HG02981 (cell line): Measurements from ENCODE around the gene AP2S1.
"Not testable (repeated sequence)": the region's sequence is repeated elsewhere in the genome, so short reads cannot be mapped to it uniquely, and the experiment has no call there.

Source experiments
- ATAC-seq: cut with Tn5 transposase; IDR thresholded peaks from one replicate; pipeline ENCODE4 v1.9.1; 2021; ENCODE audit warnings: mild to moderate bottlenecking, moderate library complexity; ENCODE audit not compliant: unreplicated experiment

AP2S1 gene

DNA sequence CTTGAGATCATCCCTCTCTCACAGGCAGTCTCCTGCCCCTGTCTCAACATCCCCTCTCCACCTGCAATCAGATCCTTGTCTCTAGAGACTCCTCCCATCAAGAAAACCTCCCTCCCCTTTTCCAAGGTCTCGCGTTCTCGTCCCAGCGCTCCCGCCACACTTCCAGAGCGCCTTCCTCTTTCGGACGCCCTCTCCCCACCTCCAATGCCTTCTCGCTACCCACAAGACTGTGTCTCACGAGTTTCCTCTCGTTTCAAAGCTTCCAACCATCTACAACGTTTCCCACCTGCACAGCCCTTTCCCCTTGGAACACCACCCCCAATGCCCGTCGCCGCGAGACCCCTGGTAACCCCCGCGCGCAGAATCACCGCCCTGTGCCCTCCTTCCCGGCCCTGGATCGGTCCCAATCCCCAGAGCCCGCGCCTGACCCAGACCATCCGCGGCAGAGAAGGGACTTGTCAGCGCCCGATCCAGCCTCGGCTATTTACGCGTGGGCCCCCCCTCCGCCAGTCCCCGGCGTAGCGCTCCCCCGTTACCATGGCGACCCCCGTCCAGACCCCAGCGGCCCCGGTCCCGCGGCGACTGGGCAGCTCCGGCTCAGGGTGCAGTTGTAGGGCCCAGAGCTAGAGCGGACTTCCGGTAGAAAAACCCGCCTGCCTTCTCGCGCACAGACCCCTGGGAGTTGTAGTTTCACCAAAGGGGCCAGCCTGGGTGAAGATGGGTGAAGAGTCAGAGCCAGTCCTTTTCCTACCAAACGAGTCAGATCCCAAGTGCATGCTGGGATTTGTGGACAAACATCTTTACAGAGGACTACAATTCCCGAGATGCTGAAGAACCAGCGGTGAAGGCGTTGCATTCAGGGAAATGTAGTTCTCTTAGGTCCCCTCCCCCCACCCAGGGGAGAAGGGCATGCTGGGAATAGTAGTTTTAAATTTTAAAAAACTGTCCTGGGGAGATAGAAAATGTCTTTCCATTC is at the start of gene AP2S1:
Gene AP2S1, minus strand, starts transcription at position 619 of the 976 bp plus-strand sequence. Its CDS starts 80 bp downstream, at position 539.
- ATAC-seq: peak; percentile 94

DNA sequence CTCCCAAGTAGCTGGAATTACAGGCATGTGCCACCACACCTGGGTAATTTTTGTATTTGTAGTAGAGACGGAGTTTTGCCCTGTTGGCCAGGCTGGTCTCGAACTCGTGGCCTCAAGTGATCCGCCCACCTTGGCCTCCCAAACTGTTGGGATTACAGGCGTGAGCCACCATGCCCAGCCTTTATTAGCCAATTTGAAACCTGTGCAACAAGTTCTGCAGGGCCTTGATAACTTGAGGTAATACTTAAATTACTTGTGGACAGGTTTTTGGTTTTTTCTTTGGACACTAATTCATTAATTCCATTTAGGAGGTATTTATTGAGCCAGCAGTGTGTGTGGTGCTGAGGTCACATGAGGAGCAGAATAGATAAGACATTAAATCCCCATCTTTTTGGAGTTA is 49.7 kb upstream of the AP2S1 start:
- ATAC-seq: no peak

DNA sequence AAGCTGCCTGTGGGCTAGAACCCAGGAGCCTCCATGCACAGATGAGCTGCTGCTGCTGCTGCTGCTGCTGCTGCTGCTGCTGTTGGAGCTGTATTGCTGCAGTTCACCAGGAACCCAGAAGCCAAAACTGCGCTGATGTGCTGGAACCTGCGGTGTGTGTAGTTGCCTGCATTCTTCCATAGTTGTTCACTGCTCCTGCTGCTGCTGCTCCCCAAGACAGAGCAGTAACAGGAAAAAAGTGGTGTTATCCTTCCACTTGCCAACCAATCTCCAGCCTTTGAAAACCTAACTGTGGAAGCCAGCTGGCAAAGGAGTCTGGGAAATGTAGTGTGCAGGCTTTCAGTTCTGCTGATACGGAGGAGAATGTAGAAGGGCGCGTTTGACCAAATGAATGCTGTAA is 48.1 kb upstream of the AP2S1 start:
- ATAC-seq: no peak

DNA sequence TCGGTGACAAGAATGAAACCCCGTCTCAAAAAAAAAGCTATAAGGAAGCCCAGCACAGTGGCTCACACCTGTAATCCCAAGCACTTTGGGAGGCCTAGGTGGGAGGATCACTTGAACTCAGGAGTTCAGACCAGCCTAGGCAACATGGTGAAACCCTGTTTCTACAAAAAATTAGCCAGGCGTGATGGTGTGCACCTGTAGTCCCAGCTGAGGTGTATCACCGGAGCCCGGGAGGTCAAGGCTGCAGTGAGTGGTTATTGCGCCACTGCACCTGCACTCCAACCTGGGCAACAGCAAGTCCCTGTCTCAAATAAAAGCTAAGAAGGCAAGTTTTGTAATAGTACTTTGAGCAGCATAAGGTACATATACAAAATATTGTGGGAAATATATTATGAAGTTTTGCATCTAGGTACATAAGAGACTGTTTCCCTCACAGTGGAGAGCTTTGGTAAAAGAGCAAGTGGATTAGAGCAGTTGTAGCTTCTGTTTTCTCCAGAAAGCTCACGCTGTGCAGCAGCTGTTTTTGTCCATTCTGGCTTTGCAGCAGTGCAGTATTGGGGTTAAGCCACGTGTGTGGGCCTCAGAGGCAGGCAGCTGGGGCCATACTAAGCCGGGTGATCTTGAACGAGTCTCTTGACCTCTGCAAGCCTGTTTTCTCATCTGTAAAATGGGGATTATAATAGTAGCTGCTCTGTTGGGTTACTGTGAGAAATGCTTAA is 45.6 kb upstream of the AP2S1 start:
- ATAC-seq: no peak

DNA sequence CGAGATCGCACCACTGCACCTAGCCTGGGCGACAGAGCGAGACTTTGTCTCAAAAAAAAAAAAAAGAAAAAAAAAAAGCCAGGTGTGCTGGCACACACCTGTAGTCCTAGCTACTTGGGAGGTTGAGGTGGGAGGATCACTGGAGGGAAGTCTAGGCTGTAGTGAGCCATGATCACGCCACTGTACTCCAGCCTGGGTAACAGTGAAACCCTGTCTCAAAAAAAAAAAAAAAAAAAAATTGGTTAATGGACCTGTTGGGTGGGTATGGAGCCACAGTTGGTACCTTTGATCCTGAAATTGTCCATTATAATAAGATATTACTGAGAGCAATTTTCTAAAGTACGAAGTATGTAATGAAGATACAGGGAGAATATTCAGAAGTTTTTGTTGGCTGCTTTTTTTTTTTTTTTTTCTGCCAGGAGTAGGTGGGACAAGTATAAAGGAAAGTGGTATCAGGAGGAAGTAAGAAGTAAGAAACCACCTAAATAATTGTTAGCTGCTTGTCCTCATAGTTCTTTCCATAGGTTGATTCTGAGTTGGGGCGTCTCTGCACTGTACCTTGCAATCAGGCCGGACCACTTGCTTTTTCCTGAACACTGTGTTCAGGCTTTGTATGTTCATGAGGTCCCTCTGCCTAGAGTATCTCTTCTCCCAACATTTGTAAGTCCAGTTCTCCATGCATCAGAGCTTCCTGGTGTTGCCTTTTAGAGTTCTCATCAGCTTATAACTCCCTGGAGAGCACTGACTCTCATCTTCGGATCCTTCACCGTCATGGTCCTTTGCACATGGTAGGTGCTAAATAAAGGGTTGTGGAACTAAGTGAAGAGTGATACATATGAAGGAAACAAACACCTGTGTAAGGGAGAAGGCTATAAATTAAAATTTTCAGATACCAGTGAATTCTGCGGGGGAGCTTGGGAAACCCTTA is 41.9 kb upstream of the AP2S1 start:
- no peak for ATAC-seq

DNA sequence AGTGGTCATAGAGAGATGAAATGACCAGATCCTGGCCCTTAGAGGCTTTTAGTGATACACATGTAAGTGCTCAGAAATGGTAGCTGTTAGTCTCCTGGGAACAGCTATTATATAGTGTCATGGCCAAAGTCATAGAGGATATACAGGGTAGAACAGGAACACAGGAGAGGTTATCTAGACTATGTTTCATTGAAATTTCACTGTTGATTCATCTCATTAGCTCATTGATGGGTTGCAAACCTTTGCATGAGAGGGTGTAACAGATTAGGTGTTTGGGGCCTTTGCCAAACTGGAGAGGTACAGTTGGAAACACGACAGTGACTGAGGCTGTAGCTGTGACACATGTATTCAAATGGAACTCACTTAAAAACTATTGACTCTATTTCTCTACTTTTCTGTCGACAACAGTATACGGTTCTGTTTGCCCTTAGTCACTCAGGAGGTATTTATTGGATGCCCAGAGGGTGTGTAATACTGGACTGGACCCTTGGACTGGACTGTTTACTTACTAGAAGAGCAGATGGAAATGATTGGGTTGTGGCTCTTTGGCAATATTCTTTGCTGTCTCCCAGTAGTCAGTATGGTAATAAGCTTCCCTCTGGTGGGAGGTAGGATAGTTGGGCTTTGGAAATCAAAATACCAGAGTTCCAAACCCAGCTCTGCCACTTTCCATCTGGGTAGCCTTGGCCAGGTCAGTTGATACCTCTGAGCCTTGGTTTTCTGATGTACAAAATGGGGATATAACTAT is 40.0 kb upstream of the AP2S1 start:
- ATAC-seq: no peak

DNA sequence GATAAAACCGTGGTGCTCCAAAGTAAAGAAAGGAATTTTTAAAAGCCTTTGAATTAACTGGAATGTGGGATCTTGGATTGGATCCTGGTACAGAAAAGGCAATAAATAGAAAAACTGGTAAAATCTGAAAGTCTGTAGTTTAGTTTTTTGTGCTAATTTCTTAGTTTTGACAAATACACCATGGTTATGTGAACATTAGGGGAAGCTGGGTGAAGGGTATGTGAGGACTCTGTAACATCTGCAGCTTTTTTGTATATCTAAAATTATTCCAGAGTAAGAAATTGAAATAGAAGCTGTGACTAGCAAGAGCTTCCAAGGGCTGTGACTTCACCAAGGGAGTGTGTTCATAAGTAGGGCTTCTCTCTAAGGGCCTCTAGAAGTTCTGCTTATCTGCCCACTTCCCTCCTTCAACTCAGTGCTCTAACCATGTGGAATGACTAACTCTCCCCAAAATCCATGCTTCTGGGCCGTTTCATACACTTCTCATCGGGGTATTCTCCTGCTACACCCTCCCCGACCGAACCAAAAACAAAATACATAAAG is 36.7 kb upstream of the AP2S1 start:
- no peak for ATAC-seq

DNA sequence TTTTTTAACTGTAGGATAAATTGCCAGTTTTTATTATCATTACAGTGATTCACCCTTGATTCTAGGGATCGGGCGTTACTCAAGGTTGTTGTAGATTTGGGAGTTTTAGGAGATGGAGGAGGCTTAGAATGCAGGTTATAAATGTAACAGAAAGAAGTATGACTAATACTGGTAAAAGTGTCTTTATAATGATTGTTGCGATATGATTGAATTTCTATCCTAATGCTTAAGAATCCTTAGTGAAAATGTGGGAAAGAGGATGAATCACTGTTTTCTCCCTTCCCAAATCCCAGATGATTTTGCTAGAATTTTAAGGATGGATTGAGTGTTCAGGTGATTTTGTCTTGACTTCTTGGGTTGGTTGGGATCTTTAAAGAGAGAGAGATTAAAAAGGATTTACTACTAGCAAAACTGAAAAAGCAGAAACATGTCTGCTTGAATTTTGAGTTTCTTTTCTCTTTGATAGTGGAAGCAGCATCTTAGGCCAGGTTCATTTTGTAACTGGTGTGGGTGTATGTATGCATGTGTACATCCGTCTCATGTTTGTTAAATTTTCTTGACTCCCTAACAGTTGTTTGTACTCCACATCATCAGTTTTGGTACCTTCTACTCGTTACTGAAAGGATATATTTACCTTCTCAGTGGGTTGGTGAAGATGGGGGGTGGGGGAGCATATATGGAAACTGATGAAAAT is 36.0 kb upstream of the AP2S1 start:
- no peak for ATAC-seq

DNA sequence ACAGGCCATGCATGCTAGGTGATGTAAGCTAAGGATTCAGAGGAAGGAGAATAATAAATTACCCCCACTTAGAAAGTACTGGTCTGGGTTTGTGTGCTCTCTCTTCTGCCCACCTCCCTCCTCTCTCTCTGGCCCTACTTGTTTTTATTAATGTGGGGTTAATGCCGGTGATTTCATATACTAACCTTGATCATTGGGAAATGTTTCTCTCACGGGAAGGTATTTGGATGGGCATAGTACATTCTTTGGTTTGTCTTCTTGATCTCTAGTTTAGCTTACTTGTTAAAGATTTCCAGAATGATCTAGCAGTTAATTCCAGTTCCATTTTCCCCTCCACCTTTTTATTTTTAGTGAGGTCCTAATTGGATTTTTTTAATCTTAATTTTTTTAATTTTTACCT is 34.8 kb upstream of the AP2S1 start:
- ATAC-seq: no peak

DNA sequence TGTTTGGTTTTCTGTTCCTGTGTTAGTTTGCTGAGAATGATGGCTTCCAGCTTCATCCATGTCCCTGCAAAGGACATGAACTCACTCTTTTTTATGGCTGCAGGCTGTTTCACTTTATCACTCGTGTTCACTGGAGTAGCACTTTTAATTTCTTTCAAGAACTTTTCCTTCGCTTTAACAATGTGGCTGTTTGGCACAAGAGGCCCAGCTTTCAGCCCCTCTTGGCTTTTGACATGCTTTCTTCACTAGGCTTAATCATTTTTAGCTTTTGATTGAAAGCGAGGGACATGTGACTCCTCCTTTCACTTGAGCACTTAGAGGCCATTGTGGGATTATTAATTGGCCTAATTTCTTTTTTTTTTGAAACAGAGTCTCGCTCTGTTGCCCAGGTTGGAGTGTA is 32.1 kb upstream of the AP2S1 start:
- ATAC-seq: not testable (repeated sequence)

DNA sequence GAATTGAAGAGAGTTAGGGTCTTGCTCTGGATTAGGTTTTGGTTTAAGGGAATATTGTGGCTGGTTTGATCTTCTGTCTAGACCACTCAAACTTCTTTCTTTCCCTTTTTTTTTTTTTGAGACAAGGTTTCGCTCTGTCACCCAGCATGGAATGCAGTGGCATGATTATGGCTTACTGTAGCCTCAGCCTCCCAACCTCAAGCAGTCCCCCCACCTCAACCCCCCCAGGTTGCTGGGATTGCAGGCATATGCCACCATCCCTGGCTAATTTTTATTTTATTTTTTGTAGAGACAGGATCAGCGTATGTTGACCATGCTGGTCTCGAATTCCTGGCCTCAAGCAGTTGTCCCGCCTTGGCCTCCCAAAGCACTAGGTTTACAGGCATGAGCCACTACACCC is 31.4 kb upstream of the AP2S1 start:
- ATAC-seq: no peak

DNA sequence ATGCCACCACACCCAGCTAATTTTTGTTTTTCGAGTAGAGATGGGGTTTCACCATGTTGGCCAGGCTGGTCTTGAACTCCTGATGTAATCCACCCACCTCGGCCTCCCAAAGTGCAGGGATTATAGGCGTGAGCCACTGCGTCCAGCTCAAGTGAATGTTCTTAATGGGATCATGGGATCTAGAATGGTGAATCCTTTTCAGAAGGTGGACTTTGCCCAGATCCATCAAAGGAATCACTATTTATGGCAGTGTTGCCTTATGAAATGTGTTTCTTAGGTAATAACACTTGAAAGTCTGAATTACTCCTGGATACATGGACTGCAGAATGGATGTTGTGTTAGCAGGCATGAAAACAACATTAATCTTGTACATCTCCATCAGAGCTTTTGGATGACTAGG is 30.4 kb upstream of the AP2S1 start:
- ATAC-seq: no peak

DNA sequence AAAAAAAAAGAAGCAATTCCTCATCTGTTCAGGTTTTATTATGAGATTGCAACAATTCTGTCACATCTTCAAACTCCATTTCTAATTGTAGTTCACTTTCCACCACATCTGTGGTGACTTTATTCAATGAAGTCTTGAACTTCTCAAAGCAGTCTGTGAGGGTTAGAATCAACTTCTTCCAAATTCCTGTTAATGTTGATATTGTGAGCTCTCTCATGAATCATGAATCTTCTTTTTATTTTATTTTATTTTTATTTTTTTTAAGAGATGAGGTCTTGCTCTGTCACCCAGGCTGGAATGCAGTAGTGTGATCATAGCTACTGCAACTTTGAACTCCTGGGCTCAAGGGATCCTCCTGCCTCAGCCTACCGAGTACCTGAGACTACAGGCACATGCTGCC is 29.8 kb upstream of the AP2S1 start:
- no peak for ATAC-seq

DNA sequence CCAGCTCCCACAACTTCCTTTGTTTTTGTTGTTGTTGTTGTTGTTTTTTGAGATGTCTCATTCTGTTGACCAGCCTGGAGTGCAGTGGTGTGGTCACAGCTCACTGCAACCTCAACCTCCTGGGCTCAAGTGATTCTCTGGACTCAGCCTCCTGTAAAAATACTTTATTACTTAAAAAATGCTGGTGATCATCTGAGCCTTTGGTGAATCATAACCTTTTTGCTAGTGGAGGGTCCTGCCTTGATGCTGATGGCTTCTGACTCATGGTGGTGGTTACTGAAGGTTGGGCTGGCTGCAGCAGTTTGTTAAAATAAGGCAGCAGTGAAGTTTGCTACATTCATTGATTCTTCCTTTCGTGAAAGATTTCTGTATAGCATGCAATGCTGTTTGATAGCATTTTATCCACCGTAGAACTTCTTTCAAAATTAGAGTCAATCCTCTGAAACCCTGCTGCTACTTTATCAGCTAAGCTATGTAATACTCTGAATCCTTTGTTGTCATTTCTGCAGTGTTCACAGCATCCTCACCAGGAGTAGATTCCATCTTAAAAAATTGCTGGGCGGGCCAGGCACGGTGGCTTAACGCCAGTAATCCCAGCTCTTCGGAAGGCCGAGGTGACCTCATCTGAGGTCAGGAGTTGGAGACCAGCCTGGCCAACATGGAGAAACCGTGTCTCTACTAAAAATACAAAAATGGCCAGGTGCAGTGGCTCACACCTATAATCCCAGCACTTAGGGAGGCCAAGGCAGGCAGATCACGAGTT is 28.1 kb upstream of the AP2S1 start:
- no peak for ATAC-seq

DNA sequence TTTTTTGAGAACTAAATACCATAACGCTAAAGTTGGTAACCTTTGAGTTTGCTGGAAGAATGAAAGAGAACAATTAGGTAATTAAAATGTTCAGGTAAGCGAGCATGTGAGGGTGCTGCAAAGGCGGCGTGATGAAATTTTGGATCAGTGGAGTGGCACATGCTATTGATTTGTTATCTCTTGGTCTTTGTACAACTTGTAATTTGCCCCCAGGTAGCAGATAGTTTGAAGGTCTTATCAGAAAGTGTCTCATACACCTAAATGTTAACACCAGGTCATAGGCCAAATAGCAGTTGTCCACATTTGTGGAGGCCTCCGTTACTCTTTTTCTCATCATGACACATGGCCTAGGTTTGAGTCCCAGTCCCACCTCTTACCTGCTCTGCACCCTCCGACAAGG is 25.0 kb upstream of the AP2S1 start:
- ATAC-seq: no peak

DNA sequence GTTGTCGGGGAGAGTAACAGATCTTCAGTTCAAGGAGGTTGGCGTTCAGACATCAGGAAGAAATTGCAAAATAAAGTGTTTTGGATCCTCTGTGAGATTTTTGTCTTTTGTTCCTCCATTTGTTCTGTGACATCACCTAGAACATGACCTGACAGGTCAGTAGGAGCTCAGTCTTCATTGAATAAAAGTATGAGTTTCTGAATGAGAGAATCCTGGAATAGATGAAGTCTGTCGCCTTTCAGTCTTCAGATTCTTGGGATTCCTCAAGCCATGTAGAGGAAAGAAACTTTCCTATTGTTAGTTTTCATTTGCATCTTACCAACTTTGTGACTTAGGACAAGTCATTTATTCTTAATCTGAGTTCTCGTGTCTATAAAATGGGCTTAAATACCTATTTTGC is 24.6 kb upstream of the AP2S1 start:
- no peak for ATAC-seq

DNA sequence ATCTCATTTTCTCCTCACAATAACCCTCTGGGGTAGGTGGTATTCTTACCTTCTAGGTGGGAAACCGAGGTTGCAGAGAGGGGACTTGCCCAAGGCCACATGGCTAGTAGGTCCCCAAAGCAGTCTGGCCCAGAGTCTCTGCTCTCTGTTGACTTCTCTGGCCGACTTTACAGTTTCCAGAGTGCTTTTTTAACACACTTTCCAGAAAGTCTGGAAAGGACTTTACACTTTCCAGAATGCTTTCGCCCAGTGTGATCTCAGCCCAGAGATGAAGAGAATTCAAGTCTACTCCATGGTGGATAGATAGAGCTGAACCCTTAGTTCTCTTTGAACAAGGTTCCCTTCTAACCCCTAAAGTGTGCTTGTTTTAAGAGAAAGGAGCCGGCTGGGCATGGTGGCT is 22.3 kb upstream of the AP2S1 start:
- ATAC-seq: no peak

DNA sequence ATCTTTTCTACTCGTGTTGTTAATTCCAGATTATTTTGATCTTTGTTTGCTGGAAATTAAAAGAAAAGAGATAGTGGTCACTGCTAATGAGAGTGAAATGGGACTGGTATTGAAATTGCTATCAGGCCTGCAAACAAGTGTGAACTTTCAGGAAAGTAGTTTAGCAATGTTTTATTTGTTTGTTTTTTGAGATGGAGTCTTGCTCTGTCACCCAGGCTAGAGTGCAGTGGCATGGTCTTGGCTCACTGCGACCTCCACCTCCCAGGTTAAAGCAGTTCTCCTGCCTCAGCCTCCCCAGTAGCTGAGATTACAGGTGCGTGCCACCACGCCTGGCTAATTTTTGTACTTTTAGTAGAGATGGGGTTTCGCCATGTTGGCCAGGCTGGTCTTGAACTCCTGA is 20.5 kb upstream of the AP2S1 start:
- ATAC-seq: not testable (repeated sequence)
